Left ventricle myocardium inferior (tissue), 1 donor: ENCODE results near the gene LATS2. TPM values are rescaled to one million over a fixed set of nuclear protein-coding genes. Genes with fewer than 3 reads are reported as not detected.

Experiments used
- DNase-seq: peaks from one replicate; pipeline ENCODE4 v3.0.0-alpha.2; 2020
- H3K27ac ChIP-seq: fragments of 200-600 bp; replicated peaks from 2 replicates; pipeline ENCODE4 v1.8.0; 2021
- H3K27me3 ChIP-seq: fragments of 200-600 bp; 2 replicates; pipeline ENCODE4 v1.8.0; 2021; ENCODE audit warnings: low read depth
- H3K36me3 ChIP-seq: fragments of 200-600 bp; 2 replicates; pipeline ENCODE4 v1.8.0; 2021
- H3K4me1 ChIP-seq: fragments of 200-600 bp; 2 replicates; pipeline ENCODE4 v1.8.0; 2021
- H3K4me3 ChIP-seq: fragments of 200-600 bp; 2 replicates; pipeline ENCODE4 v1.8.0; 2021; ENCODE audit warnings: mild to moderate bottlenecking, moderate library complexity
- H3K9me3 ChIP-seq: fragments of 200-600 bp; replicated peaks from 2 replicates; pipeline ENCODE4 v1.8.0; 2021
- intact Hi-C: fragments of 100-400 bp; cut with micrococcal nuclease; formaldehyde crosslinking; loops from one replicate; pipeline ENCODE4 v1.11.0; 2022
- total RNA-seq: library from RNA; stranded (reverse); fragmentation: NEBNext Ultra II Directional; extraction: Animal tissue kit (Norgen Biotek cat#: 25700); gene quantifications from one replicate; pipeline ENCODE4 v1.2.1, GENCODE V29; 2021
- TF ChIP-seq, protein P1 (sequence below): fragments of 200-600 bp; IDR thresholded peaks from 2 replicates; pipeline ENCODE4 v1.8.0; 2021; ENCODE audit warnings: antibody characterized with exemption, mild to moderate bottlenecking, borderline replicate concordance
- donor health status: DM: no; HTN: yes; CAD: no; lungs with severe emphysema.

The LATS2 gene
- total RNA-seq, 1 donor from 2014 or later = 20.2 TPM

DNA sequence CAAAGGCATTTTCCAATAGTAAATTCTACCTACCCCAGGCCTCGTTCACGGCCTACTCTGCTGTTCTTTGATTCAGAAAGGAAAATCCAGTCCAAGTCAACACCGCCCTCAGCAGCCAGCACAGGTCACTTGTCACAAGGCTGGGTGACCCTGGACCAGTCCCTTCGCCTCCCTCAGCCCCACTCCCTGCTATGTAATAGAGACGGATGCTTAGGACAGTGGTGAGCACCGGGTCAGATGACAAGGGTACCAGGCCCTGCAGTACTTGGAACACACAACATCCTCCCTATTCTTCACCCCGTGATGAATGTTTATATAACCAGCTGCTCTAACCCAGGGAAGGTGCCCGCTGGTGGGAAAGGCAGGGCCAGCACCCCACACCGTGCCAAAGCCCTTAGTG, 14.3 kb downstream of the LATS2 start:
- H3K36me3 ChIP-seq = peaks cover 6% of the 10 kb centered on the region
- H3K27ac ChIP-seq = peak overlapping the region; percentile 75
- no peaks in the 10 kb centered on the region for H3K27me3 ChIP-seq
- TF ChIP-seq, protein P1, sequence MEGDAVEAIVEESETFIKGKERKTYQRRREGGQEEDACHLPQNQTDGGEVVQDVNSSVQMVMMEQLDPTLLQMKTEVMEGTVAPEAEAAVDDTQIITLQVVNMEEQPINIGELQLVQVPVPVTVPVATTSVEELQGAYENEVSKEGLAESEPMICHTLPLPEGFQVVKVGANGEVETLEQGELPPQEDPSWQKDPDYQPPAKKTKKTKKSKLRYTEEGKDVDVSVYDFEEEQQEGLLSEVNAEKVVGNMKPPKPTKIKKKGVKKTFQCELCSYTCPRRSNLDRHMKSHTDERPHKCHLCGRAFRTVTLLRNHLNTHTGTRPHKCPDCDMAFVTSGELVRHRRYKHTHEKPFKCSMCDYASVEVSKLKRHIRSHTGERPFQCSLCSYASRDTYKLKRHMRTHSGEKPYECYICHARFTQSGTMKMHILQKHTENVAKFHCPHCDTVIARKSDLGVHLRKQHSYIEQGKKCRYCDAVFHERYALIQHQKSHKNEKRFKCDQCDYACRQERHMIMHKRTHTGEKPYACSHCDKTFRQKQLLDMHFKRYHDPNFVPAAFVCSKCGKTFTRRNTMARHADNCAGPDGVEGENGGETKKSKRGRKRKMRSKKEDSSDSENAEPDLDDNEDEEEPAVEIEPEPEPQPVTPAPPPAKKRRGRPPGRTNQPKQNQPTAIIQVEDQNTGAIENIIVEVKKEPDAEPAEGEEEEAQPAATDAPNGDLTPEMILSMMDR = no peak
- no peak for DNase-seq
- no peaks in the 10 kb centered on the region for H3K9me3 ChIP-seq
- intact Hi-C loops = no loop called here
- H3K4me1 ChIP-seq = peaks cover 97% of the 10 kb centered on the region
- H3K4me3 ChIP-seq = no peak overlapping the region

DNA sequence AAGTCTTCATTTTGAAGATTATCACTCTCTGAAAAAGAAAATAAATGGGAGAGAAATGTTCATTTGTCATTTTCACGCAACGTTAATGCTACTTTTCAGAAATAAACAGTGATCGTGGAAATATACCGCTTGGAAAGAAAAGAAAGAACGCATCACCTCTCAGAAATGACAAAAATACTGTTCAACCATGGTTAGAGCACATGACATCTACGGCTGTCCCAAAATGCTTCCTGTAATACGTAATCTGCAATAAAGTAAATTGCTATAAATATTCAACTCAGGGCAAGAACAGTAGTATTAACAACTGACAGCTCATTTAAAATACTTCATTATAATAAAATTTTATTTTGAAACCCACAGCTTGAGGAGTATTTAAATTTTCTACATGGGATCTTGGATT, 15.2 kb downstream of the LATS2 start:
- no peak for DNase-seq
- H3K27ac ChIP-seq = peak overlapping the region; percentile 75
- intact Hi-C loops = no loop called here
- peaks cover 97% of the 10 kb centered on the region for H3K4me1 ChIP-seq
- no peaks in the 10 kb centered on the region for H3K27me3 ChIP-seq
- no peaks in the 10 kb centered on the region for H3K9me3 ChIP-seq
- peak overlapping the region; percentile 11 for H3K4me3 ChIP-seq
- TF ChIP-seq, protein P1 = no peak
- H3K36me3 ChIP-seq = peaks cover 6% of the 10 kb centered on the region

DNA sequence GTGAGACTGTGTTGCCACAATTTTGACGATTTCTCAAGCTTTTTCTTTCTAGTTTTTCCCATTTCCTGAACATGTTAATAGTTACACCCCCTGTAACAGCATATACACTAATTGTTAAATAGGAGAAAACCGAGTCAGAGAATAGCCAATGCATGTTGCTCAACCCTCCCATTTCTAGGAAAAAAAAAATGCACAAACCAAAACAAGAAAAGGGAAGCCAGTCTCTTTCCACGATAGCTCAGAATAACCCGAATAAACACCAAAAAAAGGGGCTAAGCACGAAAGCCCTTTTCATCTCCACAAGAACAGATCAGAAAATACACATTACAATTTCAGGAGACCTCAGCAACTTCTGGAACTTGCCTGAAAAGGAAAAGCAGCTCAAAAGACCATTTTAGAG, 16.3 kb downstream of the LATS2 start:
- TF ChIP-seq, protein P1 = no peak
- peaks cover 97% of the 10 kb centered on the region for H3K4me1 ChIP-seq
- intact Hi-C loops = no loop called here
- H3K9me3 ChIP-seq = no peaks in the 10 kb centered on the region
- no peak overlapping the region for H3K4me3 ChIP-seq
- no peak for DNase-seq
- no peaks in the 10 kb centered on the region for H3K27me3 ChIP-seq
- H3K36me3 ChIP-seq = peaks cover 6% of the 10 kb centered on the region
- H3K27ac ChIP-seq = peak overlapping the region; percentile 75

DNA sequence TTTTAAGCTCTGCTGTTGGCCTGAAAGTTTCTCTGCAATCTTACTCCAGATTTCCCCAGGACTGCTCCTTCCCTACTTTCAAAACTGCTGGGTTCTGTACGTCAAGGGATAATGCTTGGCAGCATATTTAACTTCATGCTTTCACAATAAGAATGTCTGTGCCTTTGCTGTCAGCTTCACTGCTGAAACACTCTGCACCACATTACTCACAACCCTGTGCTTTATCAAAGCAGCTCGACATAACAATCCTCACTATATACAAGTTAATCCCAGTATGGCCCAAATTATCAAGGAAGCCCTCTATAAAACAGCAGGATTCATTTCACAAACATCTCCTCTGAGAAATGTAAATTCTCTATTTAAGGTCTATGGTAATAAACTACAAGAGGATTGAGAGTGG, 17.5 kb downstream of the LATS2 start:
- Histone ChIP-seq H3K36me3 (peaks cover 6% of the 10 kb centered on the region), H3K4me3 (peak overlapping the region; percentile 20), H3K9me3 (no peaks in the 10 kb centered on the region), H3K27ac (peak overlapping the region; percentile 75), H3K4me1 (peaks cover 97% of the 10 kb centered on the region), H3K27me3 (no peaks in the 10 kb centered on the region)
- DNase-seq = no peak
- TF ChIP-seq, protein P1 = no peak
- intact Hi-C loops = no loop called here

DNA sequence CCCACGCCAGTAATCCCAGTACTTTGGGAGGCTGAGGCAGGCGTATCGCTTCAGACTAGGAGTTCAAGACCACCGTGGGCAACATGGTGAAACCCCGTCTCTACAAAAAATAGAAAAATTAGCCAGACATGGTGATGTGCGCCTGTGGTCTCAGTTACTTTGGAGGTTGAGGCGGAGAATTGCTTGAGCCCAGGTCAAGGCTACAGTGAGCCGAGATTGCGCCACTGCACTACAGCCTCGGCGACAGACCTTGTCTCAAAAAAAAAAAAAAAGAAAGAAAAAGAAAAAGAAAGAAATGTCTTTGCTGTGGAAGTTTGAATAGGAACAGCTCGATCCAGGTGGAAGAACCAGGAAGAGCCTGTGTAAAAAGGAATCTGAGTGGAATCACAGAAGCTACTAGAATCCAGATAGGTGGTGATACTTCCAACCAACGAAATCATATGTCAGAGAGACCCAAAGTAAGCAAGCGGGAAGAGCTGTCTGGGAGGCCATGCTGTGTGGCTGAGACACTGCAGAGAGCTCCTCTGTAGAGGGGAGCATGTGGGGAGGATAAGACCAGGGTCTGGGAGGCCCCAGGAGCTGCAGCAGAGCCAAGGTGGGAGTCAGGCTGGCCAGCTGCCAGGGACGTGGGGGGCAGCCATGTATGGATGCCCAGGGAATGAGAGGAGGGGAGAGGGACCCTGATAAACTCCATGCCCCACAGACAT, 21.1 kb downstream of the LATS2 start:
- H3K27me3 ChIP-seq = no peaks in the 10 kb centered on the region
- no peak overlapping the region for H3K4me3 ChIP-seq
- TF ChIP-seq, protein P1 = no peak
- no peaks in the 10 kb centered on the region for H3K9me3 ChIP-seq
- DNase-seq = no peak
- H3K36me3 ChIP-seq = peaks cover 6% of the 10 kb centered on the region
- peaks cover 97% of the 10 kb centered on the region for H3K4me1 ChIP-seq
- intact Hi-C loops = no loop called here
- H3K27ac ChIP-seq = peak overlapping the region; percentile 89
